AG09309 (cell line): ENCODE results near the gene SNUPN.
A peak's percentile ranks its signal among the peaks of the same experiment; 100 is the strongest.

ENCODE experiments used
- DNase-seq: peaks from one replicate; pipeline ENCODE4 v3.0.0-alpha.2; 2010; ENCODE audit warnings: low read depth
- H3K4me3 ChIP-seq: 2 replicates; pipeline ENCODE4 v1.5.1; 2011; ENCODE audit warnings: mild to moderate bottlenecking, low read depth, low read length, moderate library complexity; ENCODE audit not compliant: control insufficient read depth
- CTCF ChIP-seq: IDR thresholded peaks from 2 replicates; pipeline ENCODE4 v1.5.1; 2011; ENCODE audit warnings: mild to moderate bottlenecking, low read depth, low read length, inconsistent platforms; ENCODE audit not compliant: insufficient read depth, control insufficient read depth; ENCODE audit errors: missing control alignments

Gene SNUPN

GRCh38 chr15:75669879-75670212 lies 44.3 kb upstream of the SNUPN start:
- no peak for TF ChIP-seq CTCF
- no peak for DNase-seq
- H3K4me3 ChIP-seq: no peak overlapping the region

- no peak for DNase-seq
- no peak overlapping the region for H3K4me3 ChIP-seq
- no peak for TF ChIP-seq CTCF
These were observed 43.8 kb upstream of the SNUPN start for GRCh38 chr15:75669191-75669878.

GRCh38 chr15:75666823-75667501 lies 41.4 kb upstream of the SNUPN start:
- H3K4me3 ChIP-seq: no peak overlapping the region
- DNase-seq: peak; percentile 97
- TF ChIP-seq CTCF: no peak

GRCh38 chr15:75663931-75664421 lies 38.5 kb upstream of the SNUPN start:
- no peak overlapping the region for H3K4me3 ChIP-seq
- TF ChIP-seq CTCF: no peak
- no peak for DNase-seq

- no peak for TF ChIP-seq CTCF
- H3K4me3 ChIP-seq: no peak overlapping the region
- no peak for DNase-seq
These were observed 37.4 kb upstream of the SNUPN start for GRCh38 chr15:75662823-75663519.

GRCh38 chr15:75661756-75662140 lies 36.2 kb upstream of the SNUPN start:
- TF ChIP-seq CTCF: no peak
- H3K4me3 ChIP-seq: no peak overlapping the region
- DNase-seq: no peak
